Activated CD8-positive, alpha-beta T cell treated with anti-CD3 and anti-CD28 coated beads for 36 hours (primary cell): Measurements from ENCODE around the gene FRYL. TPM values are rescaled to one million over a fixed set of nuclear protein-coding genes. Genes with fewer than 3 reads are reported as not detected.
A peak's percentile ranks its signal among the peaks of the same experiment; 100 is the strongest.

Experiments used
- ATAC-seq: fragments of 200-7000 bp; cut with Tn5 transposase; one replicate; pipeline ENCODE4 v1.10.0; 2021; ENCODE audit warnings: mild to moderate bottlenecking, moderate library complexity
- CTCF ChIA-PET: fragments of 350-600 bp; sonication (Branson Sonifier 250); formaldehyde crosslinking; loops from one replicate; lab custom pipeline; 2021; ENCODE audit warnings: antibody characterized with exemption; lab: Charles Lee
- POLR2A ChIA-PET: fragments of 350-600 bp; sonication (Branson Sonifier 250); formaldehyde crosslinking; loops from one replicate; lab custom pipeline; 2021; ENCODE audit warnings: antibody characterized with exemption; lab: Charles Lee
- DNase-seq: peaks from one replicate; pipeline ENCODE4 v3.0.0-alpha.2; 2020
- H3K27ac Mint-ChIP-seq: one replicate; pipeline ENCODE4 v1.8.0; 2021; ENCODE audit warnings: mild to moderate bottlenecking, mixed read lengths
- H3K27me3 Mint-ChIP-seq: one replicate; pipeline ENCODE4 v1.8.0; 2021; ENCODE audit warnings: mixed read lengths
- H3K36me3 Mint-ChIP-seq: one replicate; pipeline ENCODE4 v1.8.0; 2021; ENCODE audit warnings: low read depth, mixed read lengths
- H3K4me1 Mint-ChIP-seq: one replicate; pipeline ENCODE4 v1.8.0; 2021; ENCODE audit warnings: low read depth, mixed read lengths
- H3K4me3 Mint-ChIP-seq: one replicate; pipeline ENCODE4 v1.8.0; 2021; ENCODE audit warnings: mild to moderate bottlenecking, moderate library complexity, mixed read lengths
- H3K9me3 Mint-ChIP-seq: one replicate; pipeline ENCODE4 v1.8.0; 2021; ENCODE audit warnings: mixed read lengths
- intact Hi-C: fragments of 100-400 bp; cut with micrococcal nuclease; formaldehyde crosslinking; loops from one replicate; pipeline ENCODE4 v1.10.0; 2022
- total RNA-seq, 2 experiments: library from RNA; stranded (reverse); gene quantifications; one replicate each; pipeline ENCODE4 v1.2.3, GENCODE V29; 2021
- TF ChIP-seq, protein P1 (sequence below): fragments of 200-600 bp; IDR thresholded peaks from one replicate; pipeline ENCODE4 v1.8.0; 2022; ENCODE audit warnings: antibody characterized with exemption, mild to moderate bottlenecking

The FRYL gene
- total RNA-seq, 2 experiments from 2014 or later = 66.6 to 73.2 TPM

GRCh38 chr4:48665555-48666186 is 114.4 kb downstream of the FRYL start:
- Mint-ChIP-seq H3K27me3 (no peaks in the 10 kb centered on the region), H3K4me1 (peaks cover 35% of the 10 kb centered on the region), H3K27ac (peak overlapping the region; percentile 46), H3K9me3 (peaks cover 5% of the 10 kb centered on the region), H3K4me3 (no peak overlapping the region), H3K36me3 (peaks cover 20% of the 10 kb centered on the region)
- ATAC-seq (peak; percentile 81), DNase-seq (no peak)
- TF ChIP-seq, protein P1, sequence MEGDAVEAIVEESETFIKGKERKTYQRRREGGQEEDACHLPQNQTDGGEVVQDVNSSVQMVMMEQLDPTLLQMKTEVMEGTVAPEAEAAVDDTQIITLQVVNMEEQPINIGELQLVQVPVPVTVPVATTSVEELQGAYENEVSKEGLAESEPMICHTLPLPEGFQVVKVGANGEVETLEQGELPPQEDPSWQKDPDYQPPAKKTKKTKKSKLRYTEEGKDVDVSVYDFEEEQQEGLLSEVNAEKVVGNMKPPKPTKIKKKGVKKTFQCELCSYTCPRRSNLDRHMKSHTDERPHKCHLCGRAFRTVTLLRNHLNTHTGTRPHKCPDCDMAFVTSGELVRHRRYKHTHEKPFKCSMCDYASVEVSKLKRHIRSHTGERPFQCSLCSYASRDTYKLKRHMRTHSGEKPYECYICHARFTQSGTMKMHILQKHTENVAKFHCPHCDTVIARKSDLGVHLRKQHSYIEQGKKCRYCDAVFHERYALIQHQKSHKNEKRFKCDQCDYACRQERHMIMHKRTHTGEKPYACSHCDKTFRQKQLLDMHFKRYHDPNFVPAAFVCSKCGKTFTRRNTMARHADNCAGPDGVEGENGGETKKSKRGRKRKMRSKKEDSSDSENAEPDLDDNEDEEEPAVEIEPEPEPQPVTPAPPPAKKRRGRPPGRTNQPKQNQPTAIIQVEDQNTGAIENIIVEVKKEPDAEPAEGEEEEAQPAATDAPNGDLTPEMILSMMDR = no peak
- ChIA-PET POLR2A (interaction anchor here (1.2 kb wide), 1 partner anchor 115 kb away, joined by 4 read pairs; the partner anchor contains the start of gene FRYL), CTCF (interaction anchor here (1.2 to 1.4 kb wide), 2 partner anchors 16 to 19 kb away, joined by 3 read pairs; no protein-coding TSS in a partner anchor)
- intact Hi-C loops = no loop called here

DNA sequence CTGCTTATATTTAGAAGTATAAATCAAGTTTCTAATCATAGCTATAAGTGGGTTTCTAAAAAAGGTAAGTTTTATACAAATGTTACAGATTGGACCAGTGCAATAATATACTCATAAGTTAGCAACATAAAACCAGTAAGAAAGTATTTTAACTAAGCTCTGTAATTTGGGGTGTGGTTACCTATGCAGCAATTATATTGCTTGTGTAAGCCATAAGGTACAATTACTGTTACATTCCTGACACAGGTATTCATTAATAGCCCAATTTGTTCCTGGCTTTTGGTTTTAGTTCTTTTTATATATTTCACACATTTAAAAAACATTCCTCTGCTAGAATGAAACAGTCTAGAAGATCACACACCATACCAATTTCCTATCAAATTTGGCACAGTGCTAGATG is 115.1 kb downstream of the FRYL start:
- POLR2A ChIA-PET = interaction anchor here (0.5 to 1.2 kb wide), 2 partner anchors 115 to 440 kb away, joined by 3 to 4 read pairs; partner anchors contain the start of gene FRYL
- no peak overlapping the region for H3K27ac Mint-ChIP-seq
- CTCF ChIA-PET = interaction anchor here (1.2 to 1.4 kb wide), 2 partner anchors 17 to 18 kb away, joined by 3 read pairs; no protein-coding TSS in a partner anchor
- H3K4me3 Mint-ChIP-seq = no peak overlapping the region
- ATAC-seq = no peak
- TF ChIP-seq, protein P1 = no peak
- H3K9me3 Mint-ChIP-seq = peaks cover 3% of the 10 kb centered on the region
- intact Hi-C loops = no loop called here
- no peaks in the 10 kb centered on the region for H3K27me3 Mint-ChIP-seq
- peaks cover 40% of the 10 kb centered on the region for H3K4me1 Mint-ChIP-seq
- H3K36me3 Mint-ChIP-seq = peaks cover 21% of the 10 kb centered on the region
- DNase-seq = no peak

DNA sequence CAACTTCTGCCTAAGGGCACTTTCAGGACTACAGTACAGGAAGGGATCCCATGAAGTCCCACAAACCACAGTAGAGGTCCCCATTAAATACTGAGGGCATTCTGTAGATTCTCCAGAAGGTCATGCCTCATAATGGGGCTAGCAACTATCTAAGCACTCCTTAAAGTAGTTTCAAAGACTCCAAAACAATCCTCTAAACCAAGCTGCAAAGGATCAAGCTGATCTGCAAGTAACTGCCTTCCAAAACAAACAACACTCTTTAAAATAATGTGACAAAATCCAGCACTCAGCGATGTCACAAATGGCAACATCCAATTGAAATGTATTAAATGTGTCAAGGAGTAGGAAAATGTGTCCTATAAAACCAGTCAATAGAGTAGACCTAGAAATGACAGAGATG is 118.7 kb downstream of the FRYL start:
- peaks cover 27% of the 10 kb centered on the region for H3K4me1 Mint-ChIP-seq
- TF ChIP-seq, protein P1 = no peak
- no peak for DNase-seq
- CTCF ChIA-PET = no interaction called here
- POLR2A ChIA-PET = no interaction called here
- no peak for ATAC-seq
- peaks cover 28% of the 10 kb centered on the region for H3K36me3 Mint-ChIP-seq
- no peak overlapping the region for H3K4me3 Mint-ChIP-seq
- no peak overlapping the region for H3K27ac Mint-ChIP-seq
- H3K27me3 Mint-ChIP-seq = no peaks in the 10 kb centered on the region
- intact Hi-C loops = no loop called here
- peaks cover 3% of the 10 kb centered on the region for H3K9me3 Mint-ChIP-seq

GRCh38 chr4:48660347-48660746 is 119.7 kb downstream of the FRYL start:
- peaks cover 19% of the 10 kb centered on the region for H3K4me1 Mint-ChIP-seq
- peaks cover 3% of the 10 kb centered on the region for H3K9me3 Mint-ChIP-seq

More at GRCh38 chr4:48660347-48660746, 119.7 kb downstream of the FRYL start:
- H3K27ac Mint-ChIP-seq = no peak overlapping the region
- H3K36me3 Mint-ChIP-seq = peaks cover 28% of the 10 kb centered on the region
- CTCF ChIA-PET = no interaction called here
- POLR2A ChIA-PET = interaction anchor here (1.0 kb wide), 1 partner anchor 194 kb away, joined by 3 read pairs; no protein-coding TSS in a partner anchor
- no peaks in the 10 kb centered on the region for H3K27me3 Mint-ChIP-seq
- no peak for ATAC-seq
- TF ChIP-seq, protein P1 = no peak
- no peak for DNase-seq
- intact Hi-C loops = no loop called here
- no peak overlapping the region for H3K4me3 Mint-ChIP-seq
